Measurements from ENCODE around the gene DCAF6. TPM values are rescaled to one million over a fixed set of nuclear protein-coding genes. Genes with fewer than 3 reads are reported as not detected.

DCAF6 gene
- total and polyA plus RNA-seq, 4 donors: 33.5 to 105 (median 71.1) TPM

GRCh38 chr1:168096296-168097165 lies 160.0 kb downstream of the DCAF6 start (continued):
- no peak for TF ChIP-seq REST (IDR thresholded peaks at IDR 0.05)

GRCh38 chr1:168097921-168098528 lies 161.5 kb downstream of the DCAF6 start:
- Histone ChIP-seq H3K4me3 (ENCODE audit: low read depth in 1 of 3, low read length in 3 of 3) (no peak overlapping the region), H3K27ac (ENCODE audit: low read depth in 1 of 2, low read length in 2 of 2) (no peak overlapping the region), H3K27me3 (ENCODE audit: control insufficient read depth in 4 of 4, insufficient read depth in 4 of 4, low read length in 3 of 4) (no peaks in the 10 kb centered on the region), H3K36me3 (ENCODE audit: control insufficient read depth in 4 of 4, insufficient read depth in 3 of 4, low read depth in 1 of 4, low read length in 3 of 4) (no peaks in the 10 kb centered on the region), H3K4me1 (ENCODE audit: control insufficient read depth in 4 of 4, insufficient read depth in 4 of 4, low read length in 3 of 4) (no peaks in the 10 kb centered on the region), H3K9me3 (ENCODE audit: control insufficient read depth in 4 of 4, low read length in 3 of 4) (no peaks in the 10 kb centered on the region), H3K9ac (ENCODE audit: low read depth in 1 of 2, low read length in 2 of 2) (no peak overlapping the region)
- DNase-seq (ENCODE audit: low spot score): no peak
- TF ChIP-seq NR2F2 (IDR thresholded peaks at IDR 0.05) (no peak), SP1 (IDR thresholded peaks at IDR 0.05) (no peak), JUND (IDR thresholded peaks at IDR 0.05) (no peak), RXRA (IDR thresholded peaks at IDR 0.05) (no peak), EGR1 (IDR thresholded peaks at IDR 0.05; ENCODE audit: low read depth in 2 of 2) (no peak), MAX (IDR thresholded peaks at IDR 0.05) (no peak), TAF1 (conservative IDR thresholded peaks at IDR 0.05) (no peak), FOXA2 (IDR thresholded peaks at IDR 0.05) (no peak), ATF3 (IDR thresholded peaks at IDR 0.05) (no peak), FOXA1 (IDR thresholded peaks at IDR 0.05) (no peak), CTCF (IDR thresholded peaks at IDR 0.05; ENCODE audit: low read depth, low read length, missing input control) (no peak), HNF4A (conservative IDR thresholded peaks at IDR 0.05) (no peak), HNF4G (IDR thresholded peaks at IDR 0.05) (no peak)
- 90% methylated on average over 12 of the region's 12 CpGs for WGBS
